HepG2 (cell line): ENCODE measurements around the gene LGI4. TPM values are rescaled to one million over a fixed set of nuclear protein-coding genes. Genes with fewer than 3 reads are reported as not detected.

Source experiments
- ATAC-seq: fragments of 200-7000 bp; cut with Tn5 transposase; 3 replicates; pipeline ENCODE4 v1.9.1; 2020; ENCODE audit warnings: mild to moderate bottlenecking, moderate library complexity
- BruUV-seq: library from RNA; stranded (reverse); fragments of 400-500 nt; replicated peaks from 2 replicates; lab custom pipeline; 2021; lab: Mats Ljungman, UMichigan
- CTCF ChIA-PET: fragments of 300-600 bp; formaldehyde crosslinking; extraction: SDS; loops from one replicate; lab custom pipeline; 2021; ENCODE audit warnings: low total read pairs, inconsistent platforms, low intra/inter-chr PET ratio; lab: Yijun Ruan, JAX
- POLR2A ChIA-PET: fragments of 350-600 bp; sonication (Branson Sonifier 250); formaldehyde crosslinking; loops from one replicate; lab custom pipeline; 2020; ENCODE audit warnings: antibody characterized with exemption, inconsistent platforms; lab: Yijun Ruan, JAX
- DNase-seq: peaks from one replicate; pipeline ENCODE4 v3.0.0-alpha.2; 2015; ENCODE audit warnings: low spot score
- FAIRE-seq: peaks from 3 replicates; lab custom pipeline; 2011; peaks lifted over from hg19 to GRCh38; lab: Jason Lieb, UNC
- H2AFZ ChIP-seq: one replicate; pipeline ENCODE4 v1.6.1; 2011; ENCODE audit warnings: low read length, inconsistent platforms
- H3K27ac ChIP-seq: fragments of 300-600 bp; 3 replicates; pipeline ENCODE4 v1.8.0; 2011; ENCODE audit warnings: mixed run types, mild to moderate bottlenecking, mixed read lengths, low read length, inconsistent platforms; ENCODE audit not compliant: insufficient read depth; ENCODE audit errors: extremely low read length
- H3K27me3 ChIP-seq, 2 experiments: fragments of 200-600 bp in 1 of 2; 2 replicates in 1 of 2; 3 replicates in 1 of 2; pipeline versions ENCODE4 v1.6.0 to v1.8.0; 2011; ENCODE audit warnings: low read length in 2 of 2, mild to moderate bottlenecking in 2 of 2, moderate library complexity in 2 of 2, inconsistent platforms in 1 of 2; ENCODE audit not compliant: insufficient read depth in 2 of 2, control insufficient read depth in 1 of 2
- H3K36me3 ChIP-seq, 2 experiments: fragments of 200-600 bp in 1 of 2; replicated peaks in 1 of 2; 2 replicates in 1 of 2; 3 replicates in 1 of 2; pipeline versions ENCODE4 v1.5.1 to v1.8.0; 2011; ENCODE audit warnings: low read length in 2 of 2, inconsistent platforms in 1 of 2; ENCODE audit not compliant: insufficient read depth in 2 of 2, control insufficient read depth in 1 of 2
- H3K4me1 ChIP-seq: 2 replicates; pipeline ENCODE4 v1.5.1; 2012; ENCODE audit warnings: low read length, inconsistent platforms; ENCODE audit not compliant: insufficient read depth
- H3K4me2 ChIP-seq: 2 replicates; pipeline ENCODE4 v1.6.0; 2011; ENCODE audit warnings: low read depth, low read length, inconsistent platforms
- H3K4me3 ChIP-seq, 3 experiments: fragments of 200-600 bp in 1 of 3; sonication (generic), shearing (Covaris generic) in 1 of 3; replicated peaks in 1 of 3; 2 replicates each; pipeline ENCODE4 v1.5.1; 2011 to 2016; ENCODE audit warnings: low read length in 3 of 3, inconsistent platforms in 2 of 3, low read depth in 2 of 3, mild to moderate bottlenecking in 2 of 3, control low read depth in 1 of 3, mixed read lengths in 1 of 3; ENCODE audit not compliant: insufficient read depth in 1 of 3
- H3K79me2 ChIP-seq: one replicate; pipeline ENCODE4 v1.6.1; 2011; ENCODE audit warnings: low read length, inconsistent platforms; ENCODE audit not compliant: insufficient read depth
- H3K9ac ChIP-seq: 2 replicates; pipeline ENCODE4 v1.6.0; 2011; ENCODE audit warnings: mild to moderate bottlenecking, low read depth, low read length, inconsistent platforms; ENCODE audit not compliant: insufficient read depth
- H3K9me3 ChIP-seq: 2 replicates; pipeline ENCODE4 v1.5.1; 2012; ENCODE audit warnings: mild to moderate bottlenecking, low read length
- H4K20me1 ChIP-seq: 2 replicates; pipeline ENCODE4 v1.6.0; 2011; ENCODE audit warnings: inconsistent platforms, mild to moderate bottlenecking, low read length, moderate library complexity; ENCODE audit not compliant: insufficient read depth
- KDM5B ChIP-seq: sonication (generic); formaldehyde crosslinking; IDR thresholded peaks from 2 replicates; pipeline ENCODE4 v1.4.0; 2020; ENCODE audit warnings: missing genetic modification reagents, mild to moderate bottlenecking, borderline replicate concordance
- LCORL ChIP-seq, 2 experiments: fragments of 450-650 bp in 1 of 2; sonication (generic) in 1 of 2; formaldehyde crosslinking in 1 of 2; IDR thresholded peaks; 2 replicates each; pipeline versions ENCODE4 v1.5.0 to v1.6.1; 2017 to 2020; ENCODE audit warnings: antibody characterized with exemption in 1 of 2, missing genetic modification reagents in 1 of 2
- SAFB2 ChIP-seq: sonication (generic); formaldehyde crosslinking; IDR thresholded peaks from 2 replicates; pipeline ENCODE4 v1.5.1; 2020; ENCODE audit warnings: missing genetic modification reagents, low read depth, mild to moderate bottlenecking, borderline replicate concordance
- ZNF556 ChIP-seq: sonication (generic); formaldehyde crosslinking; IDR thresholded peaks from 2 replicates; pipeline ENCODE4 v1.4.0; 2020; ENCODE audit warnings: mild to moderate bottlenecking, missing genetic modification reagents, borderline replicate concordance
- ZSCAN9 ChIP-seq: IDR thresholded peaks from 2 replicates; pipeline ENCODE4 v1.6.1; 2016; ENCODE audit warnings: borderline replicate concordance
- WGBS: methylation state at CpG from one replicate; pipeline ENCODE4 v1.1.6; 2017; ENCODE audit warnings: low lambda C conversion rate; 5-methylcytosine and 5-hydroxymethylcytosine counted together
- in situ Hi-C: cut with HindIII; loops from 2 replicates; pipeline ENCODE4 v1.10.0; 2017; ENCODE audit warnings: low pct_unique_long_range_greater_than_20kb; ENCODE audit not compliant: extremely low pct_ligation_motif_present
- intact Hi-C: fragments of 100-400 bp; cut with micrococcal nuclease; formaldehyde crosslinking; loops from one replicate; pipeline ENCODE4 v1.10.0; 2022; ENCODE audit not compliant: unreplicated experiment
- polyA plus RNA-seq, 8 experiments: library from polyadenylated mRNA; depleted of rRNA in 3 of 8; stranded (reverse) in 7 of 8; unstranded in 1 of 8; fragments of >200 nt; fragmentation: Illumina TruSeq in 4 of 8; extraction: Trizol in 4 of 8; gene quantifications; 2 replicates each; pipeline versions ENCODE4 v1.2.1 to v1.2.3, GENCODE V29; 2011 to 2016; ENCODE audit warnings: low read depth in 4 of 8, missing spikeins in 1 of 8, mixed read lengths in 1 of 8; ENCODE audit not compliant: insufficient read depth in 1 of 8
- total RNA-seq, 5 experiments: library from RNA; depleted of rRNA; stranded (reverse); fragments of >200 nt; fragmentation: Illumina TruSeq; extraction: Trizol; gene quantifications; 2 replicates each; pipeline ENCODE4 v1.2.3, GENCODE V29; 2016; ENCODE audit warnings: low read depth in 1 of 5
- TF ChIP-seq, protein P1 (sequence below): sonication (generic); formaldehyde crosslinking; IDR thresholded peaks from 2 replicates; pipeline ENCODE4 v1.4.0; 2020; ENCODE audit warnings: missing genetic modification reagents
- TF ChIP-seq, protein P2 (sequence below): IDR thresholded peaks from 2 replicates; pipeline ENCODE4 v1.6.1; 2016; ENCODE audit warnings: mild to moderate bottlenecking, missing biosample characterization, missing genetic modification reagents

The LGI4 gene
- total and polyA plus RNA-seq, 2 of the 13 experiments (the other 11 are each of a cell fraction or from before 2014, with no cell fraction given): 2.8 TPM; not detected in 1

- TF ChIP-seq, protein P1, sequence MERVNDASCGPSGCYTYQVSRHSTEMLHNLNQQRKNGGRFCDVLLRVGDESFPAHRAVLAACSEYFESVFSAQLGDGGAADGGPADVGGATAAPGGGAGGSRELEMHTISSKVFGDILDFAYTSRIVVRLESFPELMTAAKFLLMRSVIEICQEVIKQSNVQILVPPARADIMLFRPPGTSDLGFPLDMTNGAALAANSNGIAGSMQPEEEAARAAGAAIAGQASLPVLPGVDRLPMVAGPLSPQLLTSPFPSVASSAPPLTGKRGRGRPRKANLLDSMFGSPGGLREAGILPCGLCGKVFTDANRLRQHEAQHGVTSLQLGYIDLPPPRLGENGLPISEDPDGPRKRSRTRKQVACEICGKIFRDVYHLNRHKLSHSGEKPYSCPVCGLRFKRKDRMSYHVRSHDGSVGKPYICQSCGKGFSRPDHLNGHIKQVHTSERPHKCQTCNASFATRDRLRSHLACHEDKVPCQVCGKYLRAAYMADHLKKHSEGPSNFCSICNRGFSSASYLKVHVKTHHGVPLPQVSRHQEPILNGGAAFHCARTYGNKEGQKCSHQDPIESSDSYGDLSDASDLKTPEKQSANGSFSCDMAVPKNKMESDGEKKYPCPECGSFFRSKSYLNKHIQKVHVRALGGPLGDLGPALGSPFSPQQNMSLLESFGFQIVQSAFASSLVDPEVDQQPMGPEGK (CRISPR knock-in tag): no peak
- no peak for TF ChIP-seq ZSCAN9 (CRISPR knock-in tag)
- no peak for TF ChIP-seq ZNF556 (CRISPR knock-in tag)
- TF ChIP-seq SAFB2: no peak
- no peak for TF ChIP-seq KDM5B (CRISPR knock-in tag)
Observed at GRCh38 chr19:35083691-35084508, 51.0 kb downstream of the LGI4 start (continued).

DNA sequence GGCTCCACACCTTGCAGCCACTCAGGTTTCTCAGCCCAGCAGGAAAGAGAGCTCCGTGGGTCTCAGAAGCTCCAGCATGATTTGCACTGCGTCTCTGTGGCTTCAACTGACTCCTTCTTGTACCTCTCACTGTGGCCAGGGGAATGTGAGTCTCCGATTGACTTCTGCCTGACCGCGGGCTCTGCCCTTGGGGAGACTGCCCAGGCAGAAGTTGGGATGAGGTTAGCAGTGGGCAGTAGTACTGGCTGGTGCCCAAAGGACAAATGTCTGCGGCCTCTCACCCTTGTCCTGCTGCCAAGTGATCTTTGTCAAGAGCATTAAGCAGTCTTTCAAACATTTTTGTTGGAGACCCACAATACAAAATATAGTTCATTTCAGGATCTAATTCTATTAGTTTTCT is 53.7 kb downstream of the LGI4 start:
- Histone ChIP-seq H3K4me3 (no peak overlapping the region), H2AFZ (no peak overlapping the region), H3K9me3 (no peaks in the 10 kb centered on the region), H3K36me3 (no peaks in the 10 kb centered on the region), H3K4me1 (peaks cover 9% of the 10 kb centered on the region; the same call in 1 of the 2 replicates), H4K20me1 (no peaks in the 10 kb centered on the region), H3K9ac (no peak overlapping the region), H3K79me2 (no peaks in the 10 kb centered on the region), H3K4me2 (no peak overlapping the region), H3K27me3 (peaks cover 8 to 50% of the 10 kb centered on the region in 2 experiments), H3K27ac (no peak overlapping the region)
- WGBS: 30% methylated on average over 2 of the region's 6 CpGs
- BruUV-seq: no TSS peak
- no peak for ATAC-seq
- POLR2A ChIA-PET: interaction anchor here (0.9 kb wide), 1 partner anchor 13 kb away, joined by 3 read pairs; no protein-coding TSS in a partner anchor
- intact Hi-C loops (no loop called here), in situ Hi-C loops (no loop called here)
- FAIRE-seq: no peak
- no peak for TF ChIP-seq LCORL (IDR thresholded peaks at IDR 0.05)
- TF ChIP-seq LCORL (CRISPR knock-in tag; IDR thresholded peaks at IDR 0.05): no peak
- TF ChIP-seq, protein P2, sequence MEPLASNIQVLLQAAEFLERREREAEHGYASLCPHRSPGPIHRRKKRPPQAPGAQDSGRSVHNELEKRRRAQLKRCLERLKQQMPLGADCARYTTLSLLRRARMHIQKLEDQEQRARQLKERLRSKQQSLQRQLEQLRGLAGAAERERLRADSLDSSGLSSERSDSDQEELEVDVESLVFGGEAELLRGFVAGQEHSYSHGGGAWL (CRISPR knock-in tag): no peak
- CTCF ChIA-PET: no interaction called here
- DNase-seq: no peak
